HUDEP-2 (cell line): Measurements from ENCODE around the gene LEKR1.

ENCODE experiments used
- DNase-seq, 76 experiments: peaks; one replicate each; lab custom pipeline; 2025; ENCODE audit not compliant: unreplicated experiment in 76 of 76; lab: John Stamatoyannopoulos, UW

LEKR1 gene

DNA sequence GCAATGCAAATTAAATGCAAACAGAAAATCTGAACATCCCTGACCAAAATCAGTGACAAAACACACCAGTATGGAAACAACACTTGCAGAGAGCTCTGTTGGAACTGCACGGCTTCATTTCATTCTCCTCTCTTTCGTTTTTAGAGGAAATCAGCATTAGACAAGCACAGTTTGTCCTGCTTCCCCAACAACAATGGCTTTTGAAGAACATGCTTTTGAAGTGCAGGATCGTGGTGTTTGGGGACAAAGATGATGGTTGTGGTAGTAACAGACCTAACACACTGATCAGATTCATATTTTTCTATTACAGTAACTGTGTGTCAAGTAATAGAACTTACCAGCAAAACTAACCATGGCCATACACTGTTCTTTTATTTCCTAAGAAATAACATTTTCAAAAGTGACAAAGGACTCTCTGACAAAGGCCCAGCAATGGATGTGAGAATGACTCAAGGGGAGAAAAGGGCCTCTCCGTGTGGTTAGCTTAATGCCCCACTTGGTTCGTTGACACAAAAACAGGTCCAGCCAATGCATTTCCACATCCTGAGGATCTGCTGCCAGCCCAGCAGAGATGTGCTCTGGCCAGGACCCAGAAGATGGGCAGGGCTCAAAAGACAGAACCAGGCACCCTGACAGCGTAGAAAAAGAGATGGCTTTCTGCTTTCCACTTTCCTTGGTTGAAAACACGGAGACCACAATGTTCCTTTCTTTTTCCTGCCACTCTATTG is 249.7 kb downstream of the LEKR1 start:
- no peak for DNase-seq

DNA sequence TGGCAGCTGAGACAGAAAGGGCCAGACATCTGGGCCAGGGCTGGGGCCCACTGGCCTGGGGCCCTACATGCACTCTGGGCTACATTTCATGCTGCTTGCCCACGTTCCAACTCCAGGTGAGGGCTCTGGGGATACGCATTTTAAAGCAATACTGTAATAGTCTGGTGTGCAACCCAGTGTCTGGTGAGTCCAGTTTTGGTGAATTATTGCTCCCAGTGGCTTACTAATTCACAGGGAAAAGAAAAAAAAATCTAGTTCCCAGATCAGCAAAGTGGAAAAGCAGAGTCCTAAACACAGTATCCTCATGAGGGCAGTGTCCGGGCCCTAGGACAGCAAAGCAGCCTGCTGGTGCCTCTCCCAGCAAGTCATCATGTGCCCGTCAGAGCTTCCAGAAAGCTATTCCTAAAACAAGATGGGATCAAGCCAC is 251.4 kb downstream of the LEKR1 start:
- no peak for DNase-seq

DNA sequence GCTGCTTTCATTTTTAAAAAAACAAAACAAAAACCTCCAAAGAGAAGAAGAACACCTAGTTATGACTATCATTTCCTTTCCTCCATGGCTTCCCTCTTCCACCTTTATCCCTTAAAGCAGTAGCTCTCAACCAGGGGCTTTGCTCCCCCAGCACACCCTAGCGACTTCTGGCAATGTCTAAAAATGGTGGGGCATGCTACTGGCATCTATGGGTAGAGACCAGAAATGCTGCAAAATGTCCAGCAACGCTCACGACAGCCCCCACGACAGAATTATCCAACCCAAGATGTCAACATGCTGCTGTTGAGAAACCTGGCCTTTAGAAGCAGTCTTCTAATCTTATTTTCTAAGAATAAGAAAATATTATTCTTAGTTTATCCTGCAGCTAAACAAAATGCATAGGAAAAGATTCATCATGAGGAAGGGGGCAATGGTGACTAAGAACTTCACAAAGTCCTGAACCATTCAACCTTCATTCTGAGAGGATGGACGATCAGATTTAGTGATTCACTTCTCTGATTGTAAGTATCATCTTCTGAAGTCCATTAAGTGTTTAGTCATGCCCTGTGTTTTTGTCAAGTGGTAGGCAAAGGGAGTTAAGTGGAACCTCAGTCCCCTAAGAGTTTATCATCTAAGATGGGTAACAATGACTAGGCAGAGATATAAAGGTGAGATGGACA is 252.1 kb downstream of the LEKR1 start:
- DNase-seq, result no peak

DNA sequence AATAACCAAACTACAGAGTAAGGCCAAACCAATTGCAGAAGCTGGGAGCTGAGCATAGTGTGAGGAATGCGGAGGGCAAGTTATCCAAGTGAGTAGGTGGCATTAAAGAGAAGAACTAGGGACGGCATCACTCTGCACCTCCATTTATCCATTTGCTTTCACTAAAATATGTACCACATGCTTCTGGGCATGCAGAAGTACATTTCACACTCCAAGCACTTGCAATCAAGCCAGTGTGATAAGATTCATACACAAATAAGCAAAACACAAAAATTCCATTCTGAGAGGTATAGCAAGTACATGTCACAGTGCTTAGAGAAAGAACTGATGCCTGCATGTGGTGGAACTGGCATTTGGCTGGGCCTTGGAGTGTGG is 252.6 kb downstream of the LEKR1 start:
- DNase-seq, result no peak

DNA sequence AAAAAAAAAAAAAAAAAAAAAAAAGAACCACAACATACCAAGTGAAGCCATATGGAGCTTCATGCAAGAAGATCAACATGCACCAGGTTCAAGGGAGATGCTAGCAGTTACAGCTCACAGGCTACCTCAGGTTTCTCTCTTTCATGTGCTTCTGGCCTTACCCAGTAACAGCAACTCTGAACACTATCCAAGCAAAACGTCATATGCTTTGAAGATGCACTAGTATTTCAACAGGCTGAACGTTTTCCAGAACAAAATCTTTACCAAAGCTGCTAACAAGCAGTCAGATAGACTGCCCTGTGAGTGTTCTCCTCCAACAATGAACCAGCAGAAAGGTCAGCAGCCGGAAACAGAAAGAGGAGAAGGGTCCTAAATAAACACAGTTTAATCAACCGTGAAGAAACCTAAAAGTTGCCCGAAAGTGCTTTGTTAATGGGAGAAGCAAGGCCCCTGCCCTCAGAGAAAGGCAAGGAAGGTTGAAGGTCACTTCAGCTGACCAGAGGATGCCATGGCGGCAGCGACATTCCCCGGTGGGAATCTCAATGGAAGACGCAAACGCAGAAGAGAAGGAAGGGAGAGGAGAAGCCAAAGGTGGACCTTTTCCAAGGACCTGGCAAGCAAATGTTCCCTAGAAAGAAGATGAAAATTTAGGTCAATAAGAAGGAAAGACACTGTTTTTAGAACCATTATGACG is 253.7 kb downstream of the LEKR1 start:
- no peak for DNase-seq

DNA sequence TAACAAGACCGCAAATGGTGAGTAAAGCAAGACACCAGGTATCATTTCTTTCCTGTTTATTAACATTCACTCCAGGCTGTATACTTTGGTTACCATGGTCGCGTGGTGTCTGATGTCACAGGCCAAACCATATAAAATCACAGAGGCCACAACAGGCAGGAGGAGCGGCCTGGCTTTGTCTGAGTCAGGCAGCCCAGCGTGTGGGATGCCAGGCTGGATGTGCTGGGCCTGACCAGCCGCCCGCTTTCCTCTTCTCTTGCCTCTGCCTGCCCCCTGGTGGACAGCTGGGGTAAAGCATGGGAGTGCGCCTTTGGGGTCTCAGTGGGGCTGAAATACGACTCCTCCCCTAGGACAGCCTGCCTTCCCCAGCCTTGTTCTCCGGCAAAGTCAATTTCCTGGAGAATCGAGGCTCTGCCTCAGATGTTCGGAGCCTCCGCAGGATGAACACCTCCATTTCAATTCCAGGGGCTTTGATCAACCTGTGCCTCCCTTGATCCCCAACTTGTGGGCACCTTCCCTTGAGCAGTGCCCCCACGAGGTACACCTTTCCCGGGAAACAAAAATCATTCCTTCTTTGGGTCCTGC is 255.6 kb downstream of the LEKR1 start:
- DNase-seq, result no peak

DNA sequence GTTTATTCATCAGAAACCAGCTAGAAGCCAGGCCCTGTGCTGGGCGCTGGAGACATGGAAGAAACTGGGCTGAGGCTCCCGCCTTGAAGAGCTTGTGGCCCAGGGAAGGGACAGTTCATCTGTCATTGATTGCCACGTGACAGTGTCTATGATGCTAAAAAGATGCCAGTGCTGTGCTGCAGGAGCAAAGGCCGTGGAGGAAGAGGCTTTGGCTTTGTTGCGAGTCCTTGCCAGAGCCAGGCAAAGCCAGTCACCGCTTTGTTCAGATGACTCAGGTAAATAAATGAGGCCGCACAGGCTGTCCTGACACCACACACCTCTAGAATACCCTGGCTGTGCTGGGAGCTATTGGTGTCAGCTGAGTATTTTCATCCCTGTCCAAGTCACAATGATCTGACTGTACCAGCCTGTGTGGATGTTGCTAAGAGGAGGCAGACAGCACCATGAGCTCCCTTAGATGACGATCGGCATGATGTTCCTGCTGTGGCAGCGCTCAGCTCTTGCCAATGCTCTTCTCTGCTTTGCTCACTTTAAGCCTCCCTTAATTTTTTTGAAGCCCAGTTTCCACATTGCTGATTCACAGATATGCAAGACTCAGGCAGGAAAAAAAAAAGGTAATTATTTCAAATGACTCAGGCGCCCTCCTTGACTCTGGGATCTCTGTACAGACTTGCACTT is 256.3 kb downstream of the LEKR1 start:
- no peak for DNase-seq

GRCh38 chr3:157083824-157084223 is 257.7 kb downstream of the LEKR1 start:
- DNase-seq, result no peak

DNA sequence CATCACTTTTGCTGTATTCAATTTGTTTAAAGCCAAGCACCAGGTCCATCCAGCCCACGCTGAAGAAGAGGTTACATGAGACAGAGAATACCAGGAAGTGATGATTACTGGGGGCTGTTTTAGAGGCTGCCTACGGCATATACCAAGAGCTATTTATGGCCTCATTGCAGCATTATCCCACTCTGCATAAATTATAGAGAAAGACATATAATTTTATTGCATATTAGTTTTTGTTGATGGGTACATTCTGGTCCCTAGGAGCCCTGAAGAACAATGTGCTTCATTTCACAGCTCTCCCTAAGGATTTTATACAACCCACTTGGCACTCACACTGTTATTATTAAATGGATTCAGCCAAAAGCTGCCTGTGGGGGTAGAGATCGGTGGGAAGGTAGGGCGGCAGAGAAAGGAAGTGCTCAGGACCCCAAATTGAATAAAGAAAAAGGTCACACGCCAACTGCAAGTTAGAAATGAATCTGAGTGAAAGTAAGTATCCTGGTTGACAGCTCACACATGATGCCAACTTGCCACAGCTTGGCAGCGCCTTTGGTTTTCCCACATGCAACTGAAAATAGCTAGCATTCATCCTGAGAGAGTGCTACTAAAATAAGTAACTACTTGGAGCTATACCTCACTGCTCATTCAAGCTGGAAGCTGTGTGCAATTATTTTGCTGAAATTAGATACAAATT is 260.1 kb downstream of the LEKR1 start:
- DNase-seq, result no peak

DNA sequence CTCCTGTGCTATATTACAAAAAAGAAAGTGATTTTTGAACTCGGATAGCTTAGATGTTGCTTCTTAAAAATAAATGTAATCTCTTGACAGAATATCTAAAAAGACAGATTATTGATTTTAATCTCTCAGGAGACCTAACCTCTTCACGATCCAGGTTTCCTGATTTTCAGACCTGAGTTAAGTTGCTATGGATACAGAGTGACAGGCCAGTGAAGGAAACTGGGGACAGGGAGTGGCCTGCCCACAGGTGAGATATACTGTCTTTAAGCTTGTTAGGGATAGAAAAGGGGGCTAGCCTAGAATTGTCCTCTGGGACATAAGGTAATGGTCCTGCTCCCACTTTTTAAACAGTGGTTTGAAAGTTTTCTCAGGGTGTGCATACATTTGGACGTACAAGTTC is 260.6 kb downstream of the LEKR1 start:
- DNase-seq, result no peak

DNA sequence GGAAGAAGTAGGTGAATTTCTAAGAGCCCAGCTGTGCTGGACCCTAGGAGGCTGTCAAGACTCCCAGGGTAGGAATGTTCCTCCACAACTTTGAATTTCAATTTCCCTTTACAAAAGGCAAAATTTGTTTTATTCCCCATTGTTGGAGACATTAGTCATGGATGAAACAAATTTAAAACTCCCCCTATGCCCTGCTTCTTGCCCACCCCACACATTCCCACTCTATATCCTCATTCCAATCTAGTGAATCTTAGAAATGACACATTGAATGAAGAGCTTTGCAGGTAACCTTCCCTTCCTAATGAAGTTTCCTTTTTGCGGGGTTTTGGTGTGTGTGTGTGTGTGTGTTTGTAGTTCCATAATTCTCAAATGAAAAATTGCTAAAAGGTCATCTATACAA is 261.2 kb downstream of the LEKR1 start:
- no peak for DNase-seq

DNA sequence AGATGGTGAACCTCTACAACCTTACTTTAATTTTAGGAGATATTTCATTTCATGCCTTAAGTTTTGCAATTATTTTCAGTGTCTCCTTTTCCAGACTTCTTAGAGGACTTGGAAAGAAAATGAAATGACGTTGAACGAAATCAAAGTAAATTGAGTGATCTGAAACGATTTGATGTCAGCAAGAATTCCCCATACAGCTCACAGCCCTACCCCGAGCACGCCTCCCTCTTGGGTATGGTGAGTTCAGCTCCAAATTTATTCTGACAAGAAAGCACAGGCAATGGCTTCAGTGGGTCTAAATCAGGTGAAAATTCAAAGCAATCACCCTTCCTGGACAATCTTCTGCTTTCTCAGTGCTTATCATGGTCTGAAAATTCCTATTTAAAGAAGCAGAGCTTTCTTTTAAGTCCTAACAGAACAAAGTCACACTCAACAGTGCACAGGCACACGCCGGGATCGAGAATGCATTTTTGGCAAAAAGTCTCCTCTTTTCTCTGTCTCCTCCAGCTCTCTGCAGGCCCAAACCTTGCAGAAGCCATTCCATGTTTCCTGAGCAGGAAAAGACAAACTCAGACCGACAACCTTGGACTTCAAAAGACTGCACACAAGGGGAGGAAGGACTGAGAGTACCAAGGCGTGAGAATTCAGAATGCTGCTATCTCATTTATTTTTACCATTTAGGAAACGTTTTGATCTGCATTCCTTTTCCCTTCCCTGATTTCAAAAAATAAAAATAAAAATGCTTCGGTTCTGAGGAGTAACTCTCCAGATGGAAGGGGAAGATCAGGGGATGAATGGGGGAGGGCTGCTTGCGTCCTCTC is 261.8 kb downstream of the LEKR1 start:
- no peak for DNase-seq

DNA sequence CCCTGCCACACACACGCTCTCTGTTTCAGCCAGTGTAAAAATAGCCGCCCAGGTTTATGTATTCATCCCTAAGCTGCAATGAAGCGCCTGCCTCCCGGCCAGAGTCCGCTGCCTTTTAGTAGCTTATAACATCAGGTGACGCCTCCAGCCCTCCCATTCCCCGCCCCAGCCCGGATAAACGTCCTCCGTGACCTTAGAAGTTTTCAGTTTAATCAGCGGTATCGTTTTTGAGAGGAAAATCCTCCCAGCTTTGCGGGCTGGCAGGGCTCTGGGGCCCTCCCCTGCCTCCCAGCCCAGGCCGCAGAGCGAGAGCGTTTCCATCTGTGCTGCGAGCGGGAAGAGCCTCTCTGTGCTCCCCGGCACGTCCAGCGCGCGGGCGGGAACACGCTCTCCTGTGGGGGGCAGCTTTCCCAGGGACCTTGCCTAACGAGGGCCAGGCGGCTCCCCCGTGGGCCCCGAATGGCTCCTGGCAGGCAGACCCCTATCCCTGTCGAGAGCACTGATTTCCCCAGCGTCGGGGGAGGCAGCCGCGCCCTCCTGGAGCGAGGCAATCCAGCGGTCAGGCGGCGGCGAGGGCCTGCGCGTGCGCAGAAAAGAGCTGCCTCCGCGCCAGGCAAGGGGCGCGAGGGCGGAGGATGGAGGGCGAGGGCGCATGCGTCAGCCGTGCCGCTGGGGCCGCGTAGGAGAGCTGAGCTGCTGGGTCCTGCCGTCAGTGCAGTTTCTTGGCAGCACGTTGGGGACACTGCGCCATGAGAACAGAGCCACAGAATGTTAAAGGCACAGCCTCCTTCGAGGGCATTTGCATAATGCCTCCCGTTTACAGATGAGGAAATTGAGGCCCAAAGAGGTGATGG is 262.7 kb downstream of the LEKR1 start:
- DNase-seq, result no peak

DNA sequence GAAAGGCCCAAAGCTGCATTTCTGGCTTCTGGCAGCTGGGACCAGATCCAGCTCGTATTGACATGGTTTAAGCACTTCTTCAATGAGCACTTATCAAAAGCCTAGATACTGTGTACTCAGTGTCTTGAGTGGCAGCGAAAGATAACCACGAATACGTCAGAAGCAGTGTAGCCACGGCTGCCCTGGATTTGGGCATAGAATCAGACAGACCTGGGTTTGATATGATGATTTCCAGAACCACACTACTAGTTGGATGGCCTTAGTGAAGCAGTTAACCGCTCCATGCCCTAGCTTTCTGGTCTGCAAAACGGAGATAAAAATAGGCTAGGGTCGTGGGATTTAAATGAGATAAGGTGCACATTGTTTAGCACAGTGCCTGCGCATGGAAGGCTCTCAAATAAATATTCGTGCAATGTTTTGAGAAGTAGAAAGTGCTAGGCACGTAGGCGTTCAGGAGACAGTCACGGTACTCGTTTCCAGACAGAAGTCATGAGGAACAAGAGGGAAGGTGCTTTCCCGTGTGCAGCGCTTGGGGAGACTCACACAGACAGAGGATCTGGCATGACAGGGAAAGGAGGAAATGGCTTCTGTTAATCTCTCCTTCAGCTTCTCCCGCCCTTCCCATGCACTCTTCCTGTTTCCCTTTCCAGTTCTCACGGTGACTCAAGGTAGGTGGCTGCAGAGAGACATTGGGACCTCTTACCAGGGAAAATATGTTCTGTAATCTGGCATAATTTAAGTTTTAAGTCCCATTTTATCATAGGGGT is 263.5 kb downstream of the LEKR1 start:
- no peak for DNase-seq

- DNase-seq, result no peak
Observed at GRCh38 chr3:157091083-157091833, 265.1 kb downstream of the LEKR1 start.

GRCh38 chr3:157092230-157092629 is 266.1 kb downstream of the LEKR1 start:
- DNase-seq, result no peak

GRCh38 chr3:157093096-157093495 is 266.9 kb downstream of the LEKR1 start:
- DNase-seq, result no peak
